Spleen (tissue), 7 donors: Measurements from ENCODE around the gene USP35.

Experiments
- CTCF ChIP-seq, 11 experiments: fragments of 200-600 bp in 7 of 11; fragments of 450-650 bp in 4 of 11; sonication (generic) in 4 of 11; IDR thresholded peaks in 8 of 11; conservative IDR thresholded peaks in 3 of 11; 1 replicate in 7 of 11; 2 replicates in 4 of 11; pipeline versions ENCODE4 v1.4.0 to v1.8.0; 2016 to 2021; ENCODE audit warnings: antibody characterized with exemption in 11 of 11, inconsistent platforms in 4 of 11, mild to moderate bottlenecking in 1 of 11
- POLR2AphosphoS5 ChIP-seq, 3 donors: sonication (generic); formaldehyde crosslinking; IDR thresholded peaks; one replicate each; pipeline ENCODE4 v1.5.1; 2017; ENCODE audit warnings: antibody characterized with exemption in 3 of 3
- donor health status: DM: no; HTN: no; CAD: no; lungs with moderate emphysema.
- donor health status: DM: no; HTN: no; CAD: no.
- donor health status: DM: no; HTN: no; CAD: no.

GRCh38 chr11:78140392-78141077 lies 48.2 kb upstream of the USP35 start:
- no peak for TF ChIP-seq CTCF (IDR thresholded peaks at IDR 0.05 in 8 of 11, conservative IDR thresholded peaks at IDR 0.05 in 3 of 11)
- no peak for TF ChIP-seq POLR2AphosphoS5 (IDR thresholded peaks at IDR 0.05)
